GM12878 (cell line): Measurements from ENCODE around the gene CEP295NL. TPM values are rescaled to one million over a fixed set of nuclear protein-coding genes. Genes with fewer than 3 reads are reported as not detected.

Experiments
- ATAC-seq: fragments of 200-7000 bp; cut with Tn5 transposase; 3 replicates; pipeline ENCODE4 v1.9.1; 2020; ENCODE audit warnings: mild to moderate bottlenecking, moderate library complexity
- BruUV-seq: library from RNA; stranded (reverse); fragments of 400-500 nt; replicated peaks from 2 replicates; lab custom pipeline; 2021; lab: Mats Ljungman, UMichigan
- CTCF ChIA-PET: fragments of 300-600 bp; sonication (Branson Sonifier 250); formaldehyde crosslinking; extraction: SDS; loops from one replicate; lab custom pipeline; 2021; ENCODE audit warnings: inconsistent platforms; lab: Yijun Ruan, JAX
- POLR2A ChIA-PET: fragments of 350-600 bp; formaldehyde crosslinking; extraction: SDS; loops from one replicate; lab custom pipeline; 2021; ENCODE audit warnings: inconsistent platforms; lab: Charles Lee
- RAD21 ChIA-PET: fragments of 300-600 bp; sonication (Branson Sonifier 250); formaldehyde crosslinking; loops from one replicate; lab custom pipeline; 2023; ENCODE audit warnings: antibody characterized with exemption; ENCODE audit not compliant: unreplicated experiment; lab: Charles Lee
- SMC1A ChIA-PET: fragments of 300-600 bp; sonication (Branson Sonifier 250); formaldehyde crosslinking; loops from one replicate; lab custom pipeline; 2023; ENCODE audit not compliant: unreplicated experiment, uncharacterized antibody; lab: Charles Lee
- DNase-seq: peaks from one replicate; pipeline ENCODE4 v3.0.0-alpha.2; 2011; ENCODE audit warnings: low read depth, low spot score
- FAIRE-seq: peaks from 3 replicates; lab custom pipeline; 2011; peaks lifted over from hg19 to GRCh38; lab: Jason Lieb, UNC
- H2AFZ ChIP-seq: 2 replicates; pipeline ENCODE4 v1.6.0; 2011; ENCODE audit warnings: low read depth, low read length, control low read depth; ENCODE audit not compliant: control insufficient read depth
- H3K27ac ChIP-seq: 2 replicates; pipeline ENCODE4 v1.5.1; 2011; ENCODE audit warnings: control low read depth; ENCODE audit not compliant: control insufficient read depth, insufficient read depth
- H3K27me3 ChIP-seq, 2 experiments: replicated peaks in 1 of 2; 2 replicates each; pipeline versions ENCODE4 v1.6.0 to v1.6.1; 2011; ENCODE audit warnings: low read length in 1 of 2; ENCODE audit not compliant: control insufficient read depth in 2 of 2, insufficient read depth in 2 of 2
- H3K36me3 ChIP-seq, 2 experiments: 2 replicates each; pipeline ENCODE4 v1.5.1; 2011; ENCODE audit warnings: low read length in 1 of 2; ENCODE audit not compliant: control insufficient read depth in 2 of 2, insufficient read depth in 2 of 2
- H3K4me1 ChIP-seq: 2 replicates; pipeline ENCODE4 v1.6.1; 2011; ENCODE audit warnings: mild to moderate bottlenecking, low read length, moderate library complexity, mixed read lengths; ENCODE audit not compliant: control insufficient read depth, insufficient read depth
- H3K4me2 ChIP-seq: 2 replicates; pipeline ENCODE4 v1.6.0; 2011; ENCODE audit warnings: control low read depth; ENCODE audit not compliant: control insufficient read depth, insufficient read depth
- H3K4me3 ChIP-seq: fragments of 200-600 bp; sonication (generic); 2 replicates; pipeline ENCODE4 v1.5.1; 2016
- H3K79me2 ChIP-seq: 2 replicates; pipeline ENCODE4 v1.6.0; 2011; ENCODE audit warnings: low read length; ENCODE audit not compliant: control insufficient read depth, insufficient read depth
- H3K9ac ChIP-seq: 2 replicates; pipeline ENCODE4 v1.8.0; 2011; ENCODE audit warnings: low read length, control low read depth, mixed read lengths; ENCODE audit not compliant: control insufficient read depth, insufficient read depth
- H3K9me3 ChIP-seq: replicated peaks from 3 replicates; pipeline ENCODE4 v1.5.1; 2011; ENCODE audit warnings: mild to moderate bottlenecking, low read length; ENCODE audit not compliant: control insufficient read depth, insufficient read depth
- H4K20me1 ChIP-seq: 2 replicates; pipeline ENCODE4 v1.6.0; 2011; ENCODE audit not compliant: control insufficient read depth, insufficient read depth
- BCL3 ChIP-seq: IDR thresholded peaks from 2 replicates; pipeline ENCODE4 v1.6.1; 2011; ENCODE audit warnings: borderline replicate concordance, low read depth, mild to moderate bottlenecking, moderate library complexity, low read length; ENCODE audit not compliant: insufficient read depth, poor library complexity, severe bottlenecking
- CHD4 ChIP-seq: fragments of 200-600 bp; sonication (generic); IDR thresholded peaks from 2 replicates; pipeline ENCODE4 v1.6.1; 2016; ENCODE audit warnings: mild to moderate bottlenecking
- EP300 ChIP-seq, 2 experiments: fragments of 150-350 bp in 1 of 2; IDR thresholded peaks; 2 replicates each; pipeline ENCODE4 v1.6.1; 2011 to 2012; ENCODE audit warnings: low read depth in 2 of 2, low read length in 2 of 2, borderline replicate concordance in 1 of 2, improper control_type of control experiment in 1 of 2, inconsistent platforms in 1 of 2; ENCODE audit not compliant: control insufficient read depth in 1 of 2
- JUND ChIP-seq: IDR thresholded peaks from 2 replicates; pipeline ENCODE4 v1.6.1; 2012; ENCODE audit warnings: low read depth, mild to moderate bottlenecking, low read length, improper control_type of control experiment, moderate library complexity
- MTA3 ChIP-seq: IDR thresholded peaks from 2 replicates; pipeline ENCODE4 v1.6.1; 2012; ENCODE audit warnings: low read length, inconsistent platforms, borderline replicate concordance
- NFYA ChIP-seq: IDR thresholded peaks from 2 replicates; pipeline ENCODE4 v1.6.1; 2011; ENCODE audit warnings: low read depth, mild to moderate bottlenecking, low read length, improper control_type of control experiment, borderline replicate concordance
- NRF1 ChIP-seq: conservative IDR thresholded peaks from 2 replicates; pipeline ENCODE4 v1.6.1; 2011; ENCODE audit warnings: mild to moderate bottlenecking, low read depth, low read length, improper control_type of control experiment
- ZBTB11 ChIP-seq: fragments of 450-650 bp; formaldehyde crosslinking; IDR thresholded peaks from 2 replicates; pipeline ENCODE4 v1.5.0; 2022; ENCODE audit warnings: mild to moderate bottlenecking, missing genetic modification characterization
- ZNF24 ChIP-seq: fragments of 450-650 bp; IDR thresholded peaks from 2 replicates; pipeline ENCODE4 v1.6.1; 2017; ENCODE audit warnings: antibody characterized with exemption, mild to moderate bottlenecking
- WGBS: methylation state at CpG from one replicate; pipeline ENCODE4 v1.1.6; 2016; ENCODE audit warnings: low lambda C conversion rate; ENCODE audit not compliant: insufficient replicate concordance, insufficient coverage; ENCODE audit errors: missing lambda C conversion rate; 5-methylcytosine and 5-hydroxymethylcytosine counted together
- in situ Hi-C: fragments of 300-500 bp; cut with MboI; formaldehyde crosslinking; loops from 9 replicates; pipeline ENCODE4 v1.14.3; 2018; ENCODE audit warnings: mixed read lengths
- intact Hi-C: fragments of 100-400 bp; cut with micrococcal nuclease; formaldehyde crosslinking; loops from one replicate; pipeline ENCODE4 v1.14.2; 2022; ENCODE audit not compliant: unreplicated experiment
- polyA plus RNA-seq, 11 experiments: library from polyadenylated mRNA; depleted of rRNA in 4 of 11; unstranded in 6 of 11; stranded (reverse) in 5 of 11; fragments of >200 nt; fragmentation: Nextera tagmentation in 4 of 11; fragmentation: Illumina TruSeq in 1 of 11; extraction: Ambion mirVana in 4 of 11; extraction: Trizol in 1 of 11; gene quantifications; 1 replicate in 1 of 11; 2 replicates in 10 of 11; pipeline versions ENCODE4 v1.2.1 to v1.2.3, GENCODE V29; 2011 to 2016; ENCODE audit warnings: inconsistent platforms in 2 of 11, missing spikeins in 2 of 11, low read depth in 1 of 11
- total RNA-seq, 4 experiments: library from RNA; depleted of rRNA in 3 of 4; stranded (reverse); fragments of >200 nt in 3 of 4; fragmentation: Illumina TruSeq in 1 of 4; extraction: Trizol in 1 of 4; gene quantifications; 2 replicates each; pipeline versions ENCODE4 v1.2.1 to v1.2.3, GENCODE V29; 2013 to 2021

CEP295NL gene
- total and polyA plus RNA-seq, 10 of the 15 experiments (the other 5 are each of a cell fraction or from before 2014, with no cell fraction given) = not detected

GRCh38 chr17:78882540-78883088 lies 20.4 kb downstream of the CEP295NL start:
- no peaks in the 10 kb centered on the region for H4K20me1 ChIP-seq
- no peaks in the 10 kb centered on the region for H3K79me2 ChIP-seq
- 25% methylated on average over 14 of the region's 14 CpGs for WGBS
- intact Hi-C loops (no loop called here), in situ Hi-C loops (no loop called here)
- no peak overlapping the region for H3K9ac ChIP-seq
- H3K4me1 ChIP-seq = peaks cover 12% of the 10 kb centered on the region
- peaks cover 0 to 2% of the 10 kb centered on the region in 2 experiments; a peak in 2 of 4 replicates for H3K27me3 ChIP-seq
- H3K4me3 ChIP-seq = no peak overlapping the region
- ChIA-PET SMC1A (interaction anchor here (0.6 kb wide), 1 partner anchor 35 kb away, joined by 3 read pairs; no protein-coding TSS in a partner anchor), CTCF (interaction anchor here (1.2 kb wide), 1 partner anchor 16 kb away, joined by 3 read pairs; no protein-coding TSS in a partner anchor), POLR2A (no interaction called here), RAD21 (no interaction called here)
- H3K9me3 ChIP-seq = no peaks in the 10 kb centered on the region
- ATAC-seq = peak; percentile 32; the same call in 2 of the 3 replicates
- H3K4me2 ChIP-seq = no peak overlapping the region
- TF ChIP-seq BCL3 (no peak), NRF1 (no peak), MTA3 (no peak)
- TF ChIP-seq, all 136 proteins: peak for 0
- Histone ChIP-seq H3K36me3 (no peaks in the 10 kb centered on the region), H2AFZ (peak overlapping the region; percentile 67), H3K27ac (no peak overlapping the region)
- DNase-seq (no peak), FAIRE-seq (no peak)
- no TSS peak for BruUV-seq

GRCh38 chr17:78879635-78880186 lies 23.3 kb downstream of the CEP295NL start:
- no peaks in the 10 kb centered on the region for H3K36me3 ChIP-seq
- ChIA-PET CTCF (no interaction called here), POLR2A (no interaction called here), RAD21 (no interaction called here), SMC1A (no interaction called here)
- no peak overlapping the region for H3K4me2 ChIP-seq
- DNase-seq (no peak), ATAC-seq (no peak), FAIRE-seq (no peak)
- no peaks in the 10 kb centered on the region for H4K20me1 ChIP-seq
- no peak overlapping the region for H2AFZ ChIP-seq
- no peaks in the 10 kb centered on the region for H3K9me3 ChIP-seq
- H3K27ac ChIP-seq = no peak overlapping the region
- H3K9ac ChIP-seq = no peak overlapping the region
- intact Hi-C loops = no loop called here
- 14% methylated on average over 28 of the region's 28 CpGs for WGBS
- H3K79me2 ChIP-seq = no peaks in the 10 kb centered on the region
- in situ Hi-C loops = no loop called here
- H3K27me3 ChIP-seq = peaks cover 0 to 2% of the 10 kb centered on the region in 2 experiments; a peak in 1 of 4 replicates
- peaks cover 10% of the 10 kb centered on the region for H3K4me1 ChIP-seq
- BruUV-seq = no TSS peak
- H3K4me3 ChIP-seq = no peak overlapping the region
- TF ChIP-seq ZBTB11 (CRISPR knock-in tag) (no peak), NFYA (no peak), CHD4 (no peak), EP300 (IDR thresholded peaks at IDR 0.05; ENCODE audit: borderline replicate concordance in 1 of 2, control insufficient read depth in 1 of 2, low read depth in 2 of 2, low read length in 2 of 2) (no peak), ZNF24 (no peak), JUND (no peak)
